Measurements from ENCODE around the gene SEBOX. TPM values are rescaled to one million over a fixed set of nuclear protein-coding genes. Genes with fewer than 3 reads are reported as not detected.

The SEBOX gene
- polyA plus RNA-seq, 3 donors, result not detected

GRCh38 chr17:28371245-28372202 is 6.5 kb upstream of the SEBOX start, which contains the start of gene SARM1:
SARM1 (plus strand) TSS chr17:28371694; CDS start chr17:28372033, 339 bp downstream.
- WGBS, 3 donors, result 1% methylated on average over 64 to 80 of the region's 80 CpGs
- H3K27ac ChIP-seq (ENCODE audit: low read depth, low read length), result no peak within 1 kb of the TSS

- 20 to 83% (median 57%) methylated on average over 1 of the region's 1 CpG for WGBS, 3 donors
- H3K27ac ChIP-seq (ENCODE audit: low read depth, low read length), result no peak overlapping the region
Observed at GRCh38 chr17:28370744-28371103, 5.7 kb upstream of the SEBOX start.

GRCh38 chr17:28370035-28370743 is 5.2 kb upstream of the SEBOX start, which contains the start of gene VTN:
VTN (minus strand) TSS chr17:28370307; CDS start chr17:28370203, 104 bp downstream.
- H3K27ac ChIP-seq (ENCODE audit: low read depth, low read length), result no peak within 1 kb of the TSS
- WGBS, 3 donors, result 18 to 35% (median 30%) methylated on average over 8 of the region's 8 CpGs

GRCh38 chr17:28369684-28370034 is 4.7 kb upstream of the SEBOX start:
- 69 to 76% (median 75%) methylated on average over 10 of the region's 10 CpGs for WGBS, 3 donors
- no peak overlapping the region for H3K27ac ChIP-seq (ENCODE audit: low read depth, low read length)

GRCh38 chr17:28368915-28369683 is 4.1 kb upstream of the SEBOX start:
- no peak overlapping the region for H3K27ac ChIP-seq (ENCODE audit: low read depth, low read length)
- WGBS, 3 donors, result 89 to 94% (median 89%) methylated on average over 23 of the region's 23 CpGs

- 59 to 93% (median 85%) methylated on average over 5 of the region's 5 CpGs for WGBS, 3 donors
- no peak overlapping the region for H3K27ac ChIP-seq (ENCODE audit: low read depth, low read length)
Observed at GRCh38 chr17:28368306-28368831, 3.4 kb upstream of the SEBOX start.

- 86 to 92% (median 90%) methylated on average over 21 of the region's 21 CpGs for WGBS, 3 donors
Observed at GRCh38 chr17:28367641-28368305, 2.8 kb upstream of the SEBOX start.

GRCh38 chr17:28366605-28367004 is 1.6 kb upstream of the SEBOX start:
- 69 to 79% (median 77%) methylated on average over 1 of the region's 1 CpG for WGBS, 3 donors
- no peak overlapping the region for H3K27ac ChIP-seq (ENCODE audit: low read depth, low read length)

More at GRCh38 chr17:28367641-28368305, 2.8 kb upstream of the SEBOX start:
- no peak overlapping the region for H3K27ac ChIP-seq (ENCODE audit: low read depth, low read length)

GRCh38 chr17:28365487-28365886 is 488 bp upstream of the SEBOX start:
- H3K27ac ChIP-seq (ENCODE audit: low read depth, low read length), result no peak overlapping the region
- WGBS, 3 donors, result 86 to 95% (median 94%) methylated on average over 3 of the region's 3 CpGs

GRCh38 chr17:28363776-28364650 is 986 bp downstream of the SEBOX start:
- 90 to 95% (median 91%) methylated on average over 8 of the region's 8 CpGs for WGBS, 3 donors
- H3K27ac ChIP-seq (ENCODE audit: low read depth, low read length), result no peak overlapping the region

- WGBS, 3 donors, result 82 to 92% (median 91%) methylated on average over 5 of the region's 5 CpGs
- no peak overlapping the region for H3K27ac ChIP-seq (ENCODE audit: low read depth, low read length)
Observed at GRCh38 chr17:28363186-28363585, 1.8 kb downstream of the SEBOX start.

- WGBS, 3 donors, result 1 to 5% (median 3%) methylated on average over 4 of the region's 4 CpGs
- no peak overlapping the region for H3K27ac ChIP-seq (ENCODE audit: low read depth, low read length)
Observed at GRCh38 chr17:28357901-28358197, 7.2 kb downstream of the SEBOX start.

GRCh38 chr17:28357061-28357900 is 7.7 kb downstream of the SEBOX start, which contains the start of gene POLDIP2:
POLDIP2 (minus strand) TSS chr17:28357527; CDS start chr17:28357448, 79 bp downstream.
- WGBS, 3 donors, result 0 to 1% (median 0%) methylated on average over 71 to 80 of the region's 80 CpGs
- no peak within 1 kb of the TSS for H3K27ac ChIP-seq (ENCODE audit: low read depth, low read length)

GRCh38 chr17:28350271-28350670 is 14.7 kb downstream of the SEBOX start:
- no peak overlapping the region for H3K27ac ChIP-seq (ENCODE audit: low read depth, low read length)
- 86 to 92% (median 89%) methylated on average over 7 of the region's 7 CpGs for WGBS, 3 donors

GRCh38 chr17:28348979-28349378 is 16.0 kb downstream of the SEBOX start:
- WGBS, 3 donors, result 75 to 81% (median 81%) methylated on average over 3 of the region's 3 CpGs
- no peak overlapping the region for H3K27ac ChIP-seq (ENCODE audit: low read depth, low read length)

- WGBS, 3 donors, result 42 to 78% (median 74%) methylated on average over 8 of the region's 8 CpGs
Observed at GRCh38 chr17:28347261-28347891, 17.6 kb downstream of the SEBOX start.

More at GRCh38 chr17:28347261-28347891, 17.6 kb downstream of the SEBOX start:
- no peak overlapping the region for H3K27ac ChIP-seq (ENCODE audit: low read depth, low read length)

Data from adipose tissue (tissue), 3 donors.